Activated T-helper 17 cell treated with anti-CD3 and anti-CD28 coated beads, Interleukin-2, amount 50 U/mL, for 72 hours (primary cell): ENCODE results near the gene GOLGA3. TPM values are rescaled to one million over a fixed set of nuclear protein-coding genes. Genes with fewer than 3 reads are reported as not detected.
"Not testable (repeated sequence)": the region's sequence is repeated elsewhere in the genome, so short reads cannot be mapped to it uniquely, and the experiment has no call there.

Experiments
- ATAC-seq: fragments of 150-1000 bp; cut with Tn5 transposase; replicated peaks from 2 replicates; pipeline ENCODE4 v1.10.0; 2021; ENCODE audit warnings: mild to moderate bottlenecking, moderate library complexity
- H3K27ac Mint-ChIP-seq: one replicate; pipeline ENCODE4 v1.8.0; 2022; ENCODE audit warnings: mixed read lengths
- H3K27me3 Mint-ChIP-seq: one replicate; pipeline ENCODE4 v1.8.0; 2022; ENCODE audit warnings: mixed read lengths
- H3K36me3 Mint-ChIP-seq: one replicate; pipeline ENCODE4 v1.8.0; 2022; ENCODE audit warnings: low read depth, mild to moderate bottlenecking, mixed read lengths
- H3K4me1 Mint-ChIP-seq: one replicate; pipeline ENCODE4 v1.8.0; 2022; ENCODE audit warnings: mixed read lengths
- H3K4me3 Mint-ChIP-seq: one replicate; pipeline ENCODE4 v1.8.0; 2022; ENCODE audit warnings: mild to moderate bottlenecking, mixed read lengths
- H3K9me3 Mint-ChIP-seq: one replicate; pipeline ENCODE4 v1.8.0; 2022; ENCODE audit warnings: mixed read lengths
- total RNA-seq, 2 donors: library from RNA; stranded (reverse); gene quantifications; one replicate each; pipeline ENCODE4 v1.2.3, GENCODE V29; 2022

GOLGA3 gene
- total RNA-seq, 2 donors from 2014 or later: 51.8 to 56.8 TPM

GRCh38 chr12:132836795-132837331, 8.2 kb upstream of the GOLGA3 start:
- no peak for ATAC-seq
- Mint-ChIP-seq H3K4me3 (peak overlapping the region; percentile 42), H3K27me3 (no peaks in the 10 kb centered on the region), H3K4me1 (peaks cover 11% of the 10 kb centered on the region), H3K9me3 (no peaks in the 10 kb centered on the region), H3K27ac (peak overlapping the region; percentile 65), H3K36me3 (peaks cover 34% of the 10 kb centered on the region)

- H3K4me1 Mint-ChIP-seq: peaks cover 11% of the 10 kb centered on the region
- peaks cover 28% of the 10 kb centered on the region for H3K36me3 Mint-ChIP-seq
- ATAC-seq, H3K9me3 Mint-ChIP-seq, H3K27me3 Mint-ChIP-seq: not testable (repeated sequence)
- peak overlapping the region; percentile 65 for H3K27ac Mint-ChIP-seq
- H3K4me3 Mint-ChIP-seq: peak overlapping the region; percentile 42
Observed at GRCh38 chr12:132836230-132836629, 7.6 kb upstream of the GOLGA3 start.

GRCh38 chr12:132835076-132836025, 6.7 kb upstream of the GOLGA3 start:
- H3K27ac Mint-ChIP-seq: peak overlapping the region; percentile 86
- H3K27me3 Mint-ChIP-seq: no peaks in the 10 kb centered on the region
- ATAC-seq: no peak
- peaks cover 21% of the 10 kb centered on the region for H3K36me3 Mint-ChIP-seq
- H3K9me3 Mint-ChIP-seq: no peaks in the 10 kb centered on the region
- H3K4me3 Mint-ChIP-seq: peak overlapping the region; percentile 75
- peaks cover 11% of the 10 kb centered on the region for H3K4me1 Mint-ChIP-seq

- peaks cover 12% of the 10 kb centered on the region for H3K36me3 Mint-ChIP-seq
- H3K4me3 Mint-ChIP-seq: peak overlapping the region; percentile 75
- H3K27me3 Mint-ChIP-seq: no peaks in the 10 kb centered on the region
- H3K4me1 Mint-ChIP-seq: peaks cover 11% of the 10 kb centered on the region
- peak; percentile 93 for ATAC-seq
- H3K9me3 Mint-ChIP-seq: no peaks in the 10 kb centered on the region
- H3K27ac Mint-ChIP-seq: peak overlapping the region; percentile 86
Observed at GRCh38 chr12:132834181-132834711, 5.6 kb upstream of the GOLGA3 start.

GRCh38 chr12:132833341-132833740, 4.7 kb upstream of the GOLGA3 start:
- Mint-ChIP-seq H3K36me3 (peaks cover 19% of the 10 kb centered on the region), H3K9me3 (no peaks in the 10 kb centered on the region), H3K27ac (peak overlapping the region; percentile 86), H3K4me3 (peak overlapping the region; percentile 75), H3K27me3 (no peaks in the 10 kb centered on the region), H3K4me1 (peaks cover 11% of the 10 kb centered on the region)
- ATAC-seq: no peak

- H3K4me3 Mint-ChIP-seq: no peak overlapping the region
- H3K27ac Mint-ChIP-seq: no peak overlapping the region
- no peak for ATAC-seq
- peaks cover 18% of the 10 kb centered on the region for H3K4me1 Mint-ChIP-seq
- no peaks in the 10 kb centered on the region for H3K27me3 Mint-ChIP-seq
- peaks cover 31% of the 10 kb centered on the region for H3K36me3 Mint-ChIP-seq
- no peaks in the 10 kb centered on the region for H3K9me3 Mint-ChIP-seq
Observed at GRCh38 chr12:132831771-132832170, 3.1 kb upstream of the GOLGA3 start.

- H3K27ac Mint-ChIP-seq: peak overlapping the region; percentile 99
- peaks cover 54% of the 10 kb centered on the region for H3K36me3 Mint-ChIP-seq
- H3K9me3 Mint-ChIP-seq: no peaks in the 10 kb centered on the region
- H3K4me1 Mint-ChIP-seq: peaks cover 20% of the 10 kb centered on the region
- ATAC-seq: peak; percentile 63
- peak overlapping the region; percentile 94 for H3K4me3 Mint-ChIP-seq
- H3K27me3 Mint-ChIP-seq: no peaks in the 10 kb centered on the region
Observed at GRCh38 chr12:132827763-132828703, 636 bp downstream of the GOLGA3 start.

GRCh38 chr12:132825861-132826260, 2.8 kb downstream of the GOLGA3 start:
- H3K4me3 Mint-ChIP-seq: peak overlapping the region; percentile 41
- H3K27ac Mint-ChIP-seq: no peak overlapping the region
- H3K36me3 Mint-ChIP-seq: peaks cover 69% of the 10 kb centered on the region
- ATAC-seq: no peak
- no peaks in the 10 kb centered on the region for H3K27me3 Mint-ChIP-seq
- H3K9me3 Mint-ChIP-seq: no peaks in the 10 kb centered on the region
- H3K4me1 Mint-ChIP-seq: peaks cover 20% of the 10 kb centered on the region

- no peaks in the 10 kb centered on the region for H3K27me3 Mint-ChIP-seq
- peak overlapping the region; percentile 38 for H3K27ac Mint-ChIP-seq
- no peak overlapping the region for H3K4me3 Mint-ChIP-seq
- H3K36me3 Mint-ChIP-seq: peaks cover 77% of the 10 kb centered on the region
- H3K9me3 Mint-ChIP-seq: no peaks in the 10 kb centered on the region
- no peak for ATAC-seq
- H3K4me1 Mint-ChIP-seq: peaks cover 20% of the 10 kb centered on the region
Observed at GRCh38 chr12:132825089-132825488, 3.6 kb downstream of the GOLGA3 start.

GRCh38 chr12:132824053-132824452, 4.6 kb downstream of the GOLGA3 start:
- ATAC-seq: no peak
- Mint-ChIP-seq H3K36me3 (peaks cover 86% of the 10 kb centered on the region), H3K27me3 (no peaks in the 10 kb centered on the region), H3K4me1 (peaks cover 20% of the 10 kb centered on the region), H3K4me3 (no peak overlapping the region), H3K9me3 (no peaks in the 10 kb centered on the region), H3K27ac (no peak overlapping the region)

GRCh38 chr12:132818562-132818961, 10.1 kb downstream of the GOLGA3 start:
- Mint-ChIP-seq H3K4me1 (no peaks in the 10 kb centered on the region), H3K36me3 (peaks cover 83% of the 10 kb centered on the region), H3K27ac (no peak overlapping the region), H3K9me3 (no peaks in the 10 kb centered on the region), H3K27me3 (no peaks in the 10 kb centered on the region), H3K4me3 (no peak overlapping the region)
- no peak for ATAC-seq

- no peak overlapping the region for H3K4me3 Mint-ChIP-seq
- no peaks in the 10 kb centered on the region for H3K27me3 Mint-ChIP-seq
- ATAC-seq: no peak
- no peaks in the 10 kb centered on the region for H3K4me1 Mint-ChIP-seq
- no peak overlapping the region for H3K27ac Mint-ChIP-seq
- no peaks in the 10 kb centered on the region for H3K9me3 Mint-ChIP-seq
- H3K36me3 Mint-ChIP-seq: peaks cover 87% of the 10 kb centered on the region
Observed at GRCh38 chr12:132814232-132814631, 14.4 kb downstream of the GOLGA3 start.

GRCh38 chr12:132813443-132813842, 15.2 kb downstream of the GOLGA3 start:
- H3K36me3 Mint-ChIP-seq: peaks cover 87% of the 10 kb centered on the region
- ATAC-seq: no peak
- H3K27ac Mint-ChIP-seq: no peak overlapping the region

More at GRCh38 chr12:132813443-132813842, 15.2 kb downstream of the GOLGA3 start:
- Mint-ChIP-seq H3K4me3 (no peak overlapping the region), H3K9me3 (no peaks in the 10 kb centered on the region), H3K4me1 (no peaks in the 10 kb centered on the region), H3K27me3 (no peaks in the 10 kb centered on the region)
